ENCODE data around the gene CACNA2D1.

The CACNA2D1 gene

GRCh38 chr7:82005056-82005455 lies 438.5 kb downstream of the CACNA2D1 start:
- no peaks in the 10 kb centered on the region for H3K4me1 ChIP-seq (ENCODE audit: control insufficient read depth in 2 of 2, insufficient read depth in 1 of 2, low read depth in 1 of 2, low read length in 2 of 2)
- H4K91ac ChIP-seq (ENCODE audit: low read depth, low read length, poor library complexity), result no peak overlapping the region
- H3K4me2 ChIP-seq (ENCODE audit: insufficient read depth, low read length, poor library complexity, severe bottlenecking), result no peak overlapping the region
- no CpG with 5 or more reads among the region's 2 CpGs for WGBS, 2 donors (ENCODE audit: extremely low coverage in 2 of 2, insufficient read length in 2 of 2, insufficient replicate concordance in 1 of 2)
- H3K4me3 ChIP-seq (ENCODE audit: low read length in 2 of 2), result no peak overlapping the region
- no peak overlapping the region for H2BK15ac ChIP-seq (ENCODE audit: low read length)
- H2BK12ac ChIP-seq (ENCODE audit: low read length), result no peak overlapping the region
- no peak for DNase-seq (ENCODE audit: low spot score)
- no peak overlapping the region for H2BK5ac ChIP-seq (ENCODE audit: low read length)
- H2BK120ac ChIP-seq (ENCODE audit: low read depth, low read length), result no peak overlapping the region
- no peak overlapping the region for H2AK5ac ChIP-seq (ENCODE audit: low read depth, low read length)
- no peaks in the 10 kb centered on the region for H3K27me3 ChIP-seq (ENCODE audit: control insufficient read depth in 3 of 3, insufficient read depth in 3 of 3, low read depth in 1 of 3, low read length in 3 of 3)
- H3K14ac ChIP-seq (ENCODE audit: low read length), result no peak overlapping the region
- H3K4ac ChIP-seq (ENCODE audit: low read length), result no peak overlapping the region
- no peaks in the 10 kb centered on the region for H3K79me1 ChIP-seq (ENCODE audit: low read depth, low read length)
- no peaks in the 10 kb centered on the region for H3K36me3 ChIP-seq (replicated peaks in 1 of 2; ENCODE audit: control insufficient read depth in 2 of 2, insufficient read depth in 2 of 2, low read length in 2 of 2)
- H3K9ac ChIP-seq (ENCODE audit: low read depth, low read length, poor library complexity), result no peak overlapping the region
- H4K8ac ChIP-seq (ENCODE audit: low read depth, low read length), result no peak overlapping the region
- H3K9me3 ChIP-seq (replicated peaks in 1 of 2; ENCODE audit: control insufficient read depth in 2 of 2, insufficient read depth in 1 of 2, low read depth in 1 of 2, low read length in 2 of 2), result no peaks in the 10 kb centered on the region
- H3K18ac ChIP-seq (ENCODE audit: low read length), result no peak overlapping the region
- no peak overlapping the region for H2AFZ ChIP-seq (ENCODE audit: low read length)
- no peak overlapping the region for H3K23ac ChIP-seq (ENCODE audit: low read depth, low read length, poor library complexity)
- no peak overlapping the region for H3K27ac ChIP-seq (replicated peaks; ENCODE audit: low read length)

- Histone ChIP-seq H3K4me3 (ENCODE audit: low read length in 2 of 2) (no peak overlapping the region), H3K9ac (ENCODE audit: low read depth, low read length, poor library complexity) (no peak overlapping the region), H2BK5ac (ENCODE audit: low read length) (no peak overlapping the region), H3K4me2 (ENCODE audit: insufficient read depth, low read length, poor library complexity, severe bottlenecking) (no peak overlapping the region), H3K4me1 (ENCODE audit: control insufficient read depth in 2 of 2, insufficient read depth in 1 of 2, low read depth in 1 of 2, low read length in 2 of 2) (no peaks in the 10 kb centered on the region), H2AK5ac (ENCODE audit: low read depth, low read length) (no peak overlapping the region), H2BK15ac (ENCODE audit: low read length) (no peak overlapping the region), H3K23ac (ENCODE audit: low read depth, low read length, poor library complexity) (no peak overlapping the region), H3K79me1 (ENCODE audit: low read depth, low read length) (no peaks in the 10 kb centered on the region), H2BK12ac (ENCODE audit: low read length) (no peak overlapping the region), H3K14ac (ENCODE audit: low read length) (no peak overlapping the region), H3K18ac (ENCODE audit: low read length) (no peak overlapping the region), H2BK120ac (ENCODE audit: low read depth, low read length) (no peak overlapping the region), H2AFZ (ENCODE audit: low read length) (no peak overlapping the region), H3K9me3 (replicated peaks in 1 of 2; ENCODE audit: control insufficient read depth in 2 of 2, insufficient read depth in 1 of 2, low read depth in 1 of 2, low read length in 2 of 2) (no peaks in the 10 kb centered on the region), H3K27ac (replicated peaks; ENCODE audit: low read length) (no peak overlapping the region), H3K36me3 (replicated peaks in 1 of 2; ENCODE audit: control insufficient read depth in 2 of 2, insufficient read depth in 2 of 2, low read length in 2 of 2) (no peaks in the 10 kb centered on the region), H3K4ac (ENCODE audit: low read length) (no peak overlapping the region), H4K91ac (ENCODE audit: low read depth, low read length, poor library complexity) (no peak overlapping the region), H4K8ac (ENCODE audit: low read depth, low read length) (no peak overlapping the region), H3K27me3 (ENCODE audit: control insufficient read depth in 3 of 3, insufficient read depth in 3 of 3, low read depth in 1 of 3, low read length in 3 of 3) (no peaks in the 10 kb centered on the region)
- no peak for DNase-seq (ENCODE audit: low spot score)
These were observed 450.4 kb downstream of the CACNA2D1 start for GRCh38 chr7:81993186-81993585.

GRCh38 chr7:81990395-81990794 lies 453.2 kb downstream of the CACNA2D1 start:
- H4K8ac ChIP-seq (ENCODE audit: low read depth, low read length), result no peak overlapping the region

GRCh38 chr7:81986723-81987470 lies 456.7 kb downstream of the CACNA2D1 start:
- no CpG with 5 or more reads among the region's 3 CpGs for WGBS, 2 donors (ENCODE audit: extremely low coverage in 2 of 2, insufficient read length in 2 of 2, insufficient replicate concordance in 1 of 2)

More at GRCh38 chr7:81990395-81990794, 453.2 kb downstream of the CACNA2D1 start:
- H2AK5ac ChIP-seq (ENCODE audit: low read depth, low read length), result no peak overlapping the region
- H2BK15ac ChIP-seq (ENCODE audit: low read length), result no peak overlapping the region
- H3K14ac ChIP-seq (ENCODE audit: low read length), result no peak overlapping the region
- no peak overlapping the region for H3K18ac ChIP-seq (ENCODE audit: low read length)
- H3K23ac ChIP-seq (ENCODE audit: low read depth, low read length, poor library complexity), result no peak overlapping the region
- H2BK12ac ChIP-seq (ENCODE audit: low read length), result no peak overlapping the region
- no peaks in the 10 kb centered on the region for H3K79me1 ChIP-seq (ENCODE audit: low read depth, low read length)
- no peak overlapping the region for H2AFZ ChIP-seq (ENCODE audit: low read length)
- no peak overlapping the region for H2BK5ac ChIP-seq (ENCODE audit: low read length)
- H3K9me3 ChIP-seq (replicated peaks in 1 of 2; ENCODE audit: control insufficient read depth in 2 of 2, insufficient read depth in 1 of 2, low read depth in 1 of 2, low read length in 2 of 2), result no peaks in the 10 kb centered on the region
- H3K4ac ChIP-seq (ENCODE audit: low read length), result no peak overlapping the region
- no peak for DNase-seq (ENCODE audit: low spot score)
- H3K27ac ChIP-seq (replicated peaks; ENCODE audit: low read length), result no peak overlapping the region
- H3K9ac ChIP-seq (ENCODE audit: low read depth, low read length, poor library complexity), result no peak overlapping the region
- H2BK120ac ChIP-seq (ENCODE audit: low read depth, low read length), result no peak overlapping the region
- H3K4me1 ChIP-seq (ENCODE audit: control insufficient read depth in 2 of 2, insufficient read depth in 1 of 2, low read depth in 1 of 2, low read length in 2 of 2), result no peaks in the 10 kb centered on the region
- no peak overlapping the region for H3K4me2 ChIP-seq (ENCODE audit: insufficient read depth, low read length, poor library complexity, severe bottlenecking)
- H3K27me3 ChIP-seq (ENCODE audit: control insufficient read depth in 3 of 3, insufficient read depth in 3 of 3, low read depth in 1 of 3, low read length in 3 of 3), result no peaks in the 10 kb centered on the region
- WGBS, 2 donors (ENCODE audit: extremely low coverage in 2 of 2, insufficient read length in 2 of 2, insufficient replicate concordance in 1 of 2), result no CpG with 5 or more reads among the region's 2 CpGs
- no peak overlapping the region for H4K91ac ChIP-seq (ENCODE audit: low read depth, low read length, poor library complexity)
- H3K4me3 ChIP-seq (ENCODE audit: low read length in 2 of 2), result no peak overlapping the region
- no peaks in the 10 kb centered on the region for H3K36me3 ChIP-seq (replicated peaks in 1 of 2; ENCODE audit: control insufficient read depth in 2 of 2, insufficient read depth in 2 of 2, low read length in 2 of 2)

More at GRCh38 chr7:81986723-81987470, 456.7 kb downstream of the CACNA2D1 start:
- H3K9me3 ChIP-seq (replicated peaks in 1 of 2; ENCODE audit: control insufficient read depth in 2 of 2, insufficient read depth in 1 of 2, low read depth in 1 of 2, low read length in 2 of 2), result no peaks in the 10 kb centered on the region
- no peak overlapping the region for H4K91ac ChIP-seq (ENCODE audit: low read depth, low read length, poor library complexity)
- no peak overlapping the region for H3K4me2 ChIP-seq (ENCODE audit: insufficient read depth, low read length, poor library complexity, severe bottlenecking)
- H3K36me3 ChIP-seq (replicated peaks in 1 of 2; ENCODE audit: control insufficient read depth in 2 of 2, insufficient read depth in 2 of 2, low read length in 2 of 2), result no peaks in the 10 kb centered on the region
- H3K18ac ChIP-seq (ENCODE audit: low read length), result no peak overlapping the region
- no peak overlapping the region for H2BK120ac ChIP-seq (ENCODE audit: low read depth, low read length)
- no peak overlapping the region for H3K9ac ChIP-seq (ENCODE audit: low read depth, low read length, poor library complexity)
- H2BK12ac ChIP-seq (ENCODE audit: low read length), result no peak overlapping the region
- no peak overlapping the region for H3K27ac ChIP-seq (replicated peaks; ENCODE audit: low read length)
- H3K4ac ChIP-seq (ENCODE audit: low read length), result no peak overlapping the region
- no peak for DNase-seq (ENCODE audit: low spot score)
- H3K14ac ChIP-seq (ENCODE audit: low read length), result no peak overlapping the region
- H4K8ac ChIP-seq (ENCODE audit: low read depth, low read length), result no peak overlapping the region
- H3K4me3 ChIP-seq (ENCODE audit: low read length in 2 of 2), result no peak overlapping the region
- no peaks in the 10 kb centered on the region for H3K4me1 ChIP-seq (ENCODE audit: control insufficient read depth in 2 of 2, insufficient read depth in 1 of 2, low read depth in 1 of 2, low read length in 2 of 2)
- H2AK5ac ChIP-seq (ENCODE audit: low read depth, low read length), result no peak overlapping the region
- no peaks in the 10 kb centered on the region for H3K27me3 ChIP-seq (ENCODE audit: control insufficient read depth in 3 of 3, insufficient read depth in 3 of 3, low read depth in 1 of 3, low read length in 3 of 3)
- H2AFZ ChIP-seq (ENCODE audit: low read length), result no peak overlapping the region
- H3K23ac ChIP-seq (ENCODE audit: low read depth, low read length, poor library complexity), result no peak overlapping the region
- H3K79me1 ChIP-seq (ENCODE audit: low read depth, low read length), result no peaks in the 10 kb centered on the region
- no peak overlapping the region for H2BK5ac ChIP-seq (ENCODE audit: low read length)
- no peak overlapping the region for H2BK15ac ChIP-seq (ENCODE audit: low read length)
